PC-9 (cell line): ENCODE results near the gene AKR1A1. TPM values are rescaled to one million over a fixed set of nuclear protein-coding genes. Genes with fewer than 3 reads are reported as not detected.
"Not testable (repeated sequence)": the region's sequence is repeated elsewhere in the genome, so short reads cannot be mapped to it uniquely, and the experiment has no call there.

ENCODE experiments used
- BruUV-seq: library from RNA; stranded (reverse); fragments of 400-500 nt; replicated peaks from 2 replicates; lab custom pipeline; 2021; lab: Mats Ljungman, UMichigan
- CTCF ChIA-PET: fragments of 300-600 bp; sonication (Branson Sonifier 250); formaldehyde crosslinking; loops from one replicate; lab custom pipeline; 2022; ENCODE audit warnings: antibody characterized with exemption; lab: Charles Lee
- POLR2A ChIA-PET: fragments of 300-600 bp; sonication (Branson Sonifier 250); formaldehyde crosslinking; loops from one replicate; lab custom pipeline; 2022; ENCODE audit warnings: antibody characterized with exemption; ENCODE audit not compliant: unreplicated experiment; lab: Charles Lee
- DNase-seq, 2 experiments: peaks; one replicate each; pipeline versions ENCODE4 v3.0.0 to v3.0.0-alpha.2; 2015 to 2022; ENCODE audit warnings: mixed read lengths in 1 of 2
- H2AFZ ChIP-seq: fragments of 200-600 bp; sonication (generic); 2 replicates; pipeline ENCODE4 v1.8.1; 2017; ENCODE audit warnings: antibody characterized with exemption
- H3F3A ChIP-seq: fragments of 200-600 bp; sonication (generic); 2 replicates; pipeline ENCODE4 v1.8.1; 2017; ENCODE audit warnings: antibody characterized with exemption, mild to moderate bottlenecking, low read depth; ENCODE audit not compliant: insufficient read depth
- H3K27ac ChIP-seq: fragments of 200-600 bp; sonication (generic); 2 replicates; pipeline ENCODE4 v1.6.1; 2016; ENCODE audit warnings: mixed run types
- H3K27me3 ChIP-seq: fragments of 200-600 bp; sonication (generic); 2 replicates; pipeline ENCODE4 v1.6.1; 2016; ENCODE audit warnings: low read depth, mixed run types; ENCODE audit not compliant: insufficient read depth
- H3K36me3 ChIP-seq: fragments of 200-600 bp; sonication (generic); 2 replicates; pipeline ENCODE4 v1.6.1; 2016; ENCODE audit warnings: low read depth, mixed run types
- H3K4me1 ChIP-seq: fragments of 200-600 bp; sonication (generic); replicated peaks from 2 replicates; pipeline ENCODE4 v1.6.1; 2016; ENCODE audit warnings: mixed run types; ENCODE audit not compliant: insufficient read depth
- H3K4me2 ChIP-seq: fragments of 200-600 bp; sonication (generic); 2 replicates; pipeline ENCODE4 v1.6.1; 2017; ENCODE audit warnings: mixed run types
- H3K4me3 ChIP-seq: fragments of 200-600 bp; sonication (generic); 2 replicates; pipeline ENCODE4 v1.6.1; 2016; ENCODE audit warnings: mixed run types
- H3K79me2 ChIP-seq: fragments of 200-600 bp; sonication (generic); 2 replicates; pipeline ENCODE4 v1.6.1; 2017; ENCODE audit warnings: low read depth, mixed run types
- H3K9me2 ChIP-seq: fragments of 200-600 bp; sonication (generic); 2 replicates; pipeline ENCODE4 v1.8.1; 2017; ENCODE audit warnings: mild to moderate bottlenecking; ENCODE audit not compliant: insufficient read depth
- H3K9me3 ChIP-seq: fragments of 200-600 bp; sonication (generic); 2 replicates; pipeline ENCODE4 v1.8.1; 2016; ENCODE audit warnings: low read depth; ENCODE audit not compliant: insufficient read depth
- H4K20me1 ChIP-seq: fragments of 200-600 bp; sonication (generic); 2 replicates; pipeline ENCODE4 v1.8.1; 2017; ENCODE audit not compliant: insufficient read depth
- CTCF ChIP-seq: fragments of 200-600 bp; sonication (generic); conservative IDR thresholded peaks from 2 replicates; pipeline ENCODE4 v1.6.1; 2017; ENCODE audit warnings: mixed run types, antibody characterized with exemption, mild to moderate bottlenecking, moderate library complexity
- EZH2 ChIP-seq: fragments of 200-600 bp; sonication (generic); IDR thresholded peaks from 2 replicates; pipeline ENCODE4 v1.8.0; 2017; ENCODE audit warnings: antibody characterized with exemption, low read depth
- intact Hi-C: fragments of 100-400 bp; cut with micrococcal nuclease; formaldehyde crosslinking; loops from one replicate; pipeline ENCODE4 v1.10.0; 2022; ENCODE audit not compliant: unreplicated experiment
- total RNA-seq: library from RNA; stranded (reverse); gene quantifications from 2 replicates; pipeline ENCODE4 v1.2.3, GENCODE V29; 2021

The AKR1A1 gene
- total RNA-seq, 1 experiment from 2014 or later = 202 TPM

- TF ChIP-seq EZH2 = no peak
- TF ChIP-seq CTCF = no peak
- Histone ChIP-seq H2AFZ (no peak overlapping the region), H4K20me1 (peaks cover 77% of the 10 kb centered on the region), H3K4me2 (peak overlapping the region; percentile 86), H3K27ac (no peak overlapping the region), H3K79me2 (peaks cover 87% of the 10 kb centered on the region), H3K4me3 (peak overlapping the region; percentile 81; the same call in 1 of the 2 replicates), H3K4me1 (peaks cover 51% of the 10 kb centered on the region), H3F3A (peaks cover 71% of the 10 kb centered on the region), H3K36me3 (peaks cover 48% of the 10 kb centered on the region), H3K27me3 (no peaks in the 10 kb centered on the region), H3K9me3 (no peaks in the 10 kb centered on the region), H3K9me2 (no peaks in the 10 kb centered on the region)
- POLR2A ChIA-PET = interaction anchor here (0.6 to 0.9 kb wide), 3 partner anchors 38 to 788 kb away, joined by 3 to 5 read pairs (median 4); no protein-coding TSS in a partner anchor
- intact Hi-C loops = no loop called here
- no peak for DNase-seq
- BruUV-seq = no TSS peak
- CTCF ChIA-PET = interaction anchor here (0.6 to 0.8 kb wide), 3 partner anchors 36 to 115 kb away, joined by 3 to 7 read pairs (median 3); no protein-coding TSS in a partner anchor
Observed at GRCh38 chr1:45518910-45519309, 31.7 kb upstream of the AKR1A1 start.

GRCh38 chr1:45519774-45520173, 30.9 kb upstream of the AKR1A1 start:
- CTCF ChIA-PET, H3K27ac ChIP-seq, H3K9me3 ChIP-seq, BruUV-seq, H3K9me2 ChIP-seq, DNase-seq, H2AFZ ChIP-seq, intact Hi-C loops, H3K27me3 ChIP-seq: not testable (repeated sequence)
- POLR2A ChIA-PET = interaction anchor here (0.6 to 0.7 kb wide), 3 partner anchors 31 to 786 kb away, joined by 4 to 17 read pairs (median 5); partner anchors contain the start of gene AKR1A1
- Histone ChIP-seq H3F3A (peaks cover 71% of the 10 kb centered on the region), H3K79me2 (peaks cover 85% of the 10 kb centered on the region), H4K20me1 (peaks cover 68% of the 10 kb centered on the region), H3K4me2 (peak overlapping the region; percentile 86), H3K36me3 (peaks cover 42% of the 10 kb centered on the region), H3K4me1 (peaks cover 59% of the 10 kb centered on the region), H3K4me3 (peak overlapping the region; percentile 81)

GRCh38 chr1:45521413-45522323, 29.0 kb upstream of the AKR1A1 start, which contains the start of gene PRDX1:
PRDX1 (minus strand) TSS chr1:45521884; CDS start chr1:45519043, 2,841 bp downstream.
- no peaks in the 10 kb centered on the region for H3K9me3 ChIP-seq
- POLR2A ChIA-PET = interaction anchor here (0.5 to 1.8 kb wide), 23 partner anchors 9 to 1793 kb away, joined by 3 to 20 read pairs (median 5); partner anchors contain the start of genes AKR1A1, ARMH1, CCDC163 and HECTD3
- H3F3A ChIP-seq = peaks cover 62% of the 10 kb centered on the region
- TF ChIP-seq EZH2 (no peak), CTCF (no peak)
- BruUV-seq = no TSS peak
- DNase-seq = peak; percentile 88 to 99
- H3K27me3 ChIP-seq = no peaks in the 10 kb centered on the region
- H3K4me1 ChIP-seq = peaks cover 67% of the 10 kb centered on the region
- H3K9me2 ChIP-seq = no peaks in the 10 kb centered on the region
- intact Hi-C loops = loop anchor here (1.0 kb wide), 2 partner anchors 29 to 36 kb away; partner anchors contain the start of gene AKR1A1
- H4K20me1 ChIP-seq = peaks cover 49% of the 10 kb centered on the region
- peaks cover 25% of the 10 kb centered on the region for H3K36me3 ChIP-seq
- H3K27ac ChIP-seq = peak within 1 kb of the TSS; percentile 98
- peak within 1 kb of the TSS; percentile 86 for H3K4me2 ChIP-seq
- CTCF ChIA-PET = interaction anchor here (0.6 kb wide), 2 partner anchors 26 to 146 kb away, joined by 3 to 7 read pairs; no protein-coding TSS in a partner anchor
- peaks cover 68% of the 10 kb centered on the region for H3K79me2 ChIP-seq
- peak within 1 kb of the TSS; percentile 55; the same call in 1 of the 2 replicates for H2AFZ ChIP-seq
- H3K4me3 ChIP-seq = peak within 1 kb of the TSS; percentile 81
